MV-4-11 (cell line): Measurements from ENCODE around the gene CYBA.
A peak's percentile ranks its signal among the peaks of the same experiment; 100 is the strongest.

Experiments
- DNase-seq: peaks from one replicate; lab custom pipeline; 2025; lab: John Stamatoyannopoulos, UW

CYBA gene

GRCh38 chr16:88646345-88647034 is 4.4 kb downstream of the CYBA start:
- DNase-seq, result no peak

GRCh38 chr16:88645941-88646340 is 4.9 kb downstream of the CYBA start:
- DNase-seq, result no peak

- DNase-seq, result no peak
These were observed 5.4 kb downstream of the CYBA start for GRCh38 chr16:88645455-88645854.

GRCh38 chr16:88643644-88643932 is 7.3 kb downstream of the CYBA start:
- no peak for DNase-seq

- no peak for DNase-seq
These were observed 7.8 kb downstream of the CYBA start for GRCh38 chr16:88642881-88643643.

- no peak for DNase-seq
These were observed 10.2 kb downstream of the CYBA start for GRCh38 chr16:88640498-88641247.

- no peak for DNase-seq
These were observed 10.8 kb downstream of the CYBA start for GRCh38 chr16:88640039-88640495.

- no peak for DNase-seq
These were observed 11.4 kb downstream of the CYBA start for GRCh38 chr16:88639231-88640038.

- DNase-seq, result no peak
These were observed 12.3 kb downstream of the CYBA start, which contains the start of gene IL17C for GRCh38 chr16:88638323-88639230. Gene IL17C, plus strand, starts transcription at chr16:88638572. Its CDS starts 70 bp downstream, at chr16:88638642.

GRCh38 chr16:88636488-88637265 is 14.2 kb downstream of the CYBA start:
- DNase-seq, result no peak

- no peak for DNase-seq
These were observed 15.1 kb downstream of the CYBA start for GRCh38 chr16:88635671-88636319.

- DNase-seq, result no peak
These were observed 15.7 kb downstream of the CYBA start for GRCh38 chr16:88634994-88635670.

- DNase-seq, result peak; percentile 63
These were observed 16.5 kb downstream of the CYBA start for GRCh38 chr16:88634141-88634993.

GRCh38 chr16:88633684-88634140 is 17.1 kb downstream of the CYBA start:
- peak; percentile 47 for DNase-seq

- DNase-seq, result no peak
These were observed 18.3 kb downstream of the CYBA start for GRCh38 chr16:88632587-88632930.

GRCh38 chr16:88631920-88632586 is 18.8 kb downstream of the CYBA start:
- DNase-seq, result no peak

- no peak for DNase-seq
These were observed 19.5 kb downstream of the CYBA start for GRCh38 chr16:88631384-88631783.
